Head of caudate nucleus (tissue), 42 donors: ENCODE measurements around the gene GNL2.
"Not testable (repeated sequence)": the region's sequence is repeated elsewhere in the genome, so short reads cannot be mapped to it uniquely, and the experiment has no call there.

ENCODE experiments used
- DNase-seq, 42 donors: peaks; one replicate each; pipeline versions ENCODE4 v3.0.0 to v3.0.0-alpha.2; 2020 to 2021; ENCODE audit warnings: mixed read lengths in 7 of 42
- intact Hi-C: fragments of 100-400 bp; cut with DNase I; formaldehyde crosslinking; loops from one replicate; pipeline ENCODE4 v1.15.0; 2022

The GNL2 gene

DNA sequence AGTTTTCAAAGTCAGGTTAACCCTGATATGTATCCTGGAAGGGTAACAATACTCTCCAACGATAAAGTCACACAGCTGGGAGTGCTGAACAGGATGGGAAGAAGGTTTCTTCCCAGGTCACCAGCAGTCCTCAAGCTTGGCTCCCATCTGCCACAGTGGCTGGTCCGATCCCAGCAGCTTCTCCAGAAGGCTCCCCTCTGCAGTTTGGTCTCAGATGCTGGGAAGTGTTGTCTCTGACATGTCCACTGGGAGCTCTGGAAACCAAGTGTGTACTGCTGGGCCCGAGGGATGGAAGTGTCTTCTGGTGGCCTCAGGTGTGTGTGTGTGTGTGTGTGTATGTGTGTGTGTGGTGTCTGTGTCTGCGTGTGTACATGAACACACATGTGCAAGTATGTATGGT, 16.4 kb upstream of the GNL2 start:
- DNase-seq, result no peak
- intact Hi-C loops, result no loop called here

DNA sequence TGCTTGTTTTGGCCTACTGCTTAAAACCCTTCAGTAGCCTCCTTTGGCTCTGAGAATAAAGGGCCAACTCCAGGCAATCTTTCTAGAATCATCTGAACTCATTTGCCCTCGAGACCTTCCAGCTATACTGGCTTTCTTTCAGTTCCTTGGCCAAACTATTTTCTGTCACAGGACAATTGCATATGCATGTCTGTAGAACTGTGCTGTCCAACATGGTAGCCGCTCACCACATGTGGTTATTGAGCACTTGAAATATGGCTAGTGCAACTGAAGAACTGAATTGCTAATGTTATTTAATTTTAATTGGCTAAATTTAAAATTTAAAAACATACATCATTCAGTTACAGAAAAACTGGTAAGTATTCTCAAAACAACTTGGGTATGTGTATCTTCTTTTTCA, 14.3 kb upstream of the GNL2 start:
- intact Hi-C loops, result loop anchor here (10.0 kb wide), 1 partner anchor 255 kb away; no protein-coding TSS in a partner anchor
- no peak for DNase-seq

DNA sequence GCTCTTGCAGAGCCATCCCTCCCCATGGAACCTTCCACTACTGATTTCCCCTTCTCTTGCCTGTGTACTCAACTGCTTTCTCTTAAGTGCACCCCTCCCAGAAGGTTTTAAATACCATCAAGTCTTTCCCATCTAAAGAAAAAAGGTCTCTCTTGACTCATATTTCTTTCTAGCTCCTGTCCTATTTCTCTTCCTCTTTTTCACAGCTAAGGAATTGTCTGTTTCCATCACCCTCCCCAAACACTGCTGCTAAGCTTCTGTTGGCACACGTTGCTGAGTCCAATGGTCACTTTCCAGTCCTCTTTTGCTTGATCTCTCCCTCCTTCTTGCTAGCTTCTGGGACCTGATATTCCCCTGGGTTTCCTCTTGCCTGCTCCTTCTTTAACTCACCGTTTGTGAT, 13.3 kb upstream of the GNL2 start:
- intact Hi-C loops, result loop anchor here (10.0 kb wide), 1 partner anchor 256 kb away; no protein-coding TSS in a partner anchor
- no peak for DNase-seq

DNA sequence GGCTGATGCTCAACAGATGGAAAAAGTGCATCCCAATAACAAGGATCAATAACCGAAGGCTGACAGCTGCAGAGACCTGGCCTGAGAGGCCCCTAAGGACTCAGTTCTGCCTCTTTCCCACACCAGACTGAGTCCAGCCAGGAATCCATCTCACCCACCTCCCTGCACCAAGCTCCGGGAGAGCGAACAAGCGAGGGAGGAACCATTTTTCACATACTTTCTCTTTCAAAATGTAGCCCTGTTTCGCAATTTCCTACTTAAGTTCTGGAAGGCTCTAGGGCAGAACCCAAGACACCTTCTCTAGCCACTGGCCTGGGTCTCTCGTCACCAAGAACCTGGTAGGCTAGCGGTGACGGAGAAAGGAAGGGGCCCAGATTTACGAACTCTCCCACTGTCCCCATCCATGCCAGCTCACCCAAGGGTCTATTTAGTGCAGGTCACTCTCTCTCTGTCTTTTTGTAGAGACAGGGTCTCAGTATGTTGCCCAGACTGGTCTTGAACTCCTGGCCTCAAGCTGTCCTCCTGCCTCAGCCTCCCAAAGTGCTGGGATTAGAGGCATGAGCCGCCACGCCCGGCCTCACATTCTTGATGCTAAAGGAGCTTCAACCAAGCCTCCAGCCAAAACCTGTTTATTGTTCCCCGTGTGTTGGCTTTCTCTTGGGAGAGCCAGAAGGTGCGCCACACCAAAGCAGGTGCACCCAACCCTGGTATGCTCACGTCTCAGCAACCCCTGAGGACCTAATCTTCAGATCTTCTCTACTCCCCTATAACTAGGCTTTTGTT, 10.9 kb upstream of the GNL2 start:
- DNase-seq, result no peak
- intact Hi-C loops, result loop anchor here (10.0 kb wide), 1 partner anchor 258 kb away; no protein-coding TSS in a partner anchor

DNA sequence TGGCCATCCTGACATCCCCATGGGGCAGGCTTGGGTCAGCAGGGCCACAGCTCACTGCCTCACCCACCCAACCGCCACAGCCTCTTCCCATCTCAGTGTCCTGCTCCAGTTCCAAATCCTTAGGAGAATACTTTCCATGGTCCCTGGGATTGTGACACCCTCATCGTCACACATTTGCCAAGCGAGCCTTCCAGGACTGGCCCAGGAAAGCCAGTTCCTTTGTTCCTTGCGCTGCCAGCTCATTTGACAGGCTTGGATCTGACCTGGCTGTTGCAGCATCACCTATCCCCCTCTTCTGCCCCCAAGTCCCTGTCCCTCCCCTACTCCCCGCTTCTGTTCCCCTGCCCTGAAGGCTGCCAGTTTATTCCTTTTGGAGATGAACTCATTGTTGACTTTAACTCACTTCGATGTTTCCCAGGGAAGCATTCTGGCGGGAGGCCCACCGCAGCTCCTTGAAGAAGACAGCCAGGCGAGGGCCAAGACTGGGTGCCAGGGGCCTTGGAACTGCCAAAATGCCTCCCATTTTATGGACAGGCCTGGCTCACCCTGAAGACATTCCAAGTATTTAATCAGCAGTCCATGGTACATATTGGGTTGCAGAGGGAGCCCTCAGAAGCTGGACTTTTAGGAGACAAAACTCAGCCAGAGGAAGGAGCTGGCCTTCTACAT, 10.2 kb upstream of the GNL2 start:
- no peak for DNase-seq
- intact Hi-C loops, result loop anchor here (10.0 kb wide), 1 partner anchor 259 kb away; no protein-coding TSS in a partner anchor

DNA sequence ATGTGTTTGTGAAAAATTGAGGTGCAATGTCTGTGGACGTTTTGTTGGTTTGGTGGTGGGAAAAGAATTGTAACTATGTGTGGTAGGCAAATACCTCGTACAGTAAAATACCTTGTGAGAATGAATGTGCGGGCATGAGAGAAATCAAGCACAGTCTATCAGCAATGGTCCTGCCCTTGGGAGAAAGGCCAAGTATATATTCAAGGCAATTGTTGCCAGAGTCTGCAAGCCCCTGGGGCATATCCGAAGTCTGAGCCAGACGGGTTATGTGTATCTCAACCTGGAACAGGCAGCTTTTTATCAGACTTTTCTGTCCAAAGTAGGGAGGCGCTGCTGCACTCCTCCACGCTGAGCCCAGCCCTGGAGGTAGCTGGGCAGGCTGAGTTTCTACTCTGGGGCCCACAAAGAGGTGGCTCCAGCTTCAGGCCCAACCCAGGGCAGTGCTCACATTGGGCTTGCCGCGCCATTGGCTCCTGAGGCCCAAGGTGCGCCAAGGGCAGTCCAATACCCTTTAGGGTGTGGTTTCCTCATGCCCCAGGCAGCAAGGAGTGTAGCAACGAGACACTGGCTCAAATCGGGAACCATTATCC, 9.4 kb upstream of the GNL2 start:
- DNase-seq, result no peak
- intact Hi-C loops, result loop anchor here (10.0 kb wide), 1 partner anchor 260 kb away; no protein-coding TSS in a partner anchor

DNA sequence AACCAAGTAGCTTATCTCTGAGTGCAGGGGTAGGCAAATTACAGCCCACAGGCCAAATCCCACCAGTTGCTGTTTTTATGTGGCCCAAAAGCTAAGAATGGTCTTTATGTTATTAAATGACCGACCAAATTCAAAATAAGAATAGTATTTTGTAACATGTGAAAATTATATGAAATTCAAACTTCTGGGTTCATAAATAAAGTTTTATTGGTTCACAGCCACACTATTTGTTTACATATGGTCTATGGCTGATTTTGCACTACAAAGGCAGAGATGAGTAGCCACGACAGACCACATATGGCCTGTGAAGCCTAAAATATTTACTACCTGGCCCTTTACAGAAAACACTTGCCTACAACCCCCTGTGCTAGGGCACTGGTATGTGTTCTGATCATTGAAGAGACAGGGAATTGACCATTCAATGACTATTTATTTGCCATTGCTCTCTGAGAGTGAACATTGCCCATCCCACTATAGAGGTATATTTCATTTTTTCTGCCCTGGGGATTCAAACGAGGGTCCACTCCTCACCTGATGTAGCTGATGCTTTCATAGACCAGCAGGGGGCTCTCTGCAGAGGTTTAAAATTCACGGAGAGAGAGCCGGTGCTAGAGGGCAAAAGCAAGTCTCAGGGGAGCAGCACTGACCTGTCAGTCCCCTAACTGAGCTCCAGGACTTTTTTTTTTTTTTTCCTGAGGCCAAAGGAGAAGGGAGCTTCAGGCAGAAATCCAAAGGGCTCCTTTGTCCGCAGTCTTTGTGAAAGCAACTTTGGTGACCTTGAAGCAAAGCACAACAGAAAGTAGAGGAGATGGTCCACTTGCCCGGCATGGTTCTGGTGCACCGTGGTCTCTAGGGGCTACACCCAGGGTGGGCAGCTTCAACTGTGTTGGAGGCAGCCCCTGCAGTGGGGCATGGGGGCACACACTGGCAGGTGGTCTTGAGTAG, 7.3 kb upstream of the GNL2 start:
- peak in 25 of 42 donors; percentile 15 to 66 (median 34) for DNase-seq
- intact Hi-C loops, result loop anchor here (10.0 kb wide), 1 partner anchor 262 kb away; no protein-coding TSS in a partner anchor

DNA sequence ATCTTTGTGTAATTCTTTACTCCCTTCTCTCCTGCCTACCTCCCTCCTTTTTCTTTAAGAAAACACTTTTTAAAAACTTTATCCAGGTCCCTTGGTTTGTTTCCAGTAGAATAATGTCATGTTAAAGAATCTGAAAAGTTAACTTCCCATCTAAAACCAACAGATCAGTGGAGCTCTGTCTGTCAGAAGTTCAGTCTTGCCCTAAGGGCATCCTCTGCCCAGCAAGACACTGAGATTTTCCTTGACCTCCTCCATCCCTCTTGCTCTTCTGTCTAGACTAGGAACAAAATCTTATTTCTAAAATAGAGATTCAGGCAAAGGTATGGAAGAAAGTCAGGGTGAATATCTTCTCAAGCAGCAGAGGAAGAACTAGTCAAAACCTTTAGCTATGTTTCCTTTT, 5.7 kb upstream of the GNL2 start:
- intact Hi-C loops, result loop anchor here (10.0 kb wide), 1 partner anchor 263 kb away; no protein-coding TSS in a partner anchor
- no peak for DNase-seq

DNA sequence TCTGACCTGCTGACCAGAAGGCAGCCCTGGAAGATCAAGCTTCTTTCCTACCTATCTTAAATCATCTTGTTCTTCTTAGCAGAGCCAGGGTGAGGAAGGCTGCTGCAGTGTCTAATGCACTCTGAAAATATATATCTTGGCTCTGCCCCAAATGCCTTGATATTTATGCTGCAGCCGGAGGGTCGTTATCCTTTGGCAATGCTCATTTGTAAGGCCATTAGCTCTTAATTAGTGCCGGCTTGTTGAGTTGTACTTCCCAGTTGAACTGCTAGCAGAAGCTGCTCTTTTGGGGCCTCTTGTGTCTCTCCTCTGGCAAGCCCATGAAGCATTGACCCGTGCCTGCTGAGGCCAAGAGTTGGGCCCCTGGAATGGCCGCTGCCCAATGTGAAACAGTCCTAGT, 4.2 kb upstream of the GNL2 start:
- intact Hi-C loops, result loop anchor here (5.0 to 10.0 kb wide), 4 partner anchors 43 to 265 kb away; partner anchors contain the start of gene DNALI1
- no peak for DNase-seq

DNA sequence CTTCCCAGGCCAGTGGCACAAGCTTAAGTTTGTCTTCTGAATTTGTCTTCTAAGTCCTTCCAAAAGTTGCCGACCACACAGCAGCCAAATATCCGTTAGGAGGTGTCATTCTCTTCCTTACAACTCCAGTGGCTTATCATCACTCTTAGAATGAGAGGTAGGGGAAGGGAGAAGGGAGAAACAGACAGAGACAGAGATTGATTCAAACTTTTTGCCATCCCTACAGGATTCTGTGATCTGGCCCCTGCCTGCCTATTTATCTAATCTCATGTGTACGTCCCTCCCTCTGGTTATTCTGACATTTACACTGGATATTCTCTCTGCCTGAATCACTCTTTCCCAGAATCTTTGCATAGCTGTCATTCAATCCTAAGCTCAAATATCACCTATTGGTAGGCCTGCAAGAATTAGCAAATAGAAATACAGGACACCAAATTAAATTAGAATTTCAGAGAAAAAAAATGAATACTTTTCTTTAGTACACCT, 488 bp upstream of the GNL2 start:
- DNase-seq, result no peak
- intact Hi-C loops, result loop anchor here (5.0 kb wide), 3 partner anchors 39 to 86 kb away; partner anchors contain the start of gene DNALI1

DNA sequence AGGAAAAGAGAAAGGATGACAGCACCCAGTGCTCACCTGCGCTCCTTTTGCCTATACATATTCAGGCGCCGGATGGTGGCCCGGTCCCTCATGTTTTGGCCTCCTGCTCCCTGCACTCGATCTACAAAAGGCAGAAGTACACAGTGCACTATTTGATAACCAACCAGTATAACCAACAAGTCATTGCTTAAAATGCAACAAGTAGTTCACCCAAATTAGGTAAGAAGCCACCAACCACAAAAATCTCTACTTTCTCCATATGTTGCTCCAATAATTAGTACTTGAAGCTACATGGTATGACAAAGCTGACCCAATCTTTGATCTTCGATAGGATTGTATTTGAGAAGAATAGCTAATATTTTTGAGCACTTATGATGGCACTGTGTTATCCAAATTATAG, 2.0 kb downstream of the GNL2 start:
- intact Hi-C loops, result no loop called here
- DNase-seq, result no peak

DNA sequence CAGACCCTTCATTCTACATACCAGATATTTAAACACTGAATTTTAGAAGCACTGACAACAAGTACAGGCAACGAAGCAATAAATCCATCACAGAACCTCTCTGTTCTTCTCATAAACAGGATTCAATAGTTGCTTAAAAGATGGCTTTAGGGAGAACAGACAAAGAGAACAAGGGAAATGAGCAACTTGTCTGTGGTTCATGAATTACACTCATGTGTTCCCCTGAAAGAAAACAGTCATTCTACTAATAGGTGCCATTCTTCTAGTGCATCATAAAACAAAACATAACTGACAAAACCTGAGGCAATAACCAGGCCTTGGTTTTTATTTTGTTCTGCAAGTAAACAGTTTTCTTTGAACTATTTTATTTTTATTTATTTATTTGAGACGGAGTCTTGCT, 6.8 kb downstream of the GNL2 start:
- DNase-seq, result no peak
- intact Hi-C loops, result no loop called here

DNA sequence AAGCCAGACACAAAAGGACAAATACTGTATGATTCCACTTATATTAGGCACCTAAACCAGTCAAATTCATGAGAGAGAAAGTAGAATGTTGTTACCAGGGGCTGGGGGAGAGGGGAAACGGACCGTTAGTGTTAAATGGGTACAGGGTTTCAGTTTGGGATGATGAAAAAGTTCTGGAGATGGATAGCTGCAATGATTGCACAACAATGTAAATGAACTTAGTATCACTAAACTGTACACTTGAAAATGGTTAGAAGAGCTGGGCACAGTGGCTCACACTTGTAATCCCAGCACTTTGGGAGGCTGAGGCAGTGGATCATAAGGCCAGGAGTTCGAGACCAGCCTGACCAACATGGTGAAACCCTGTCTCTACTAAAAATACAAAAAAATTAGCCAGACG, 11.2 kb downstream of the GNL2 start:
- intact Hi-C loops, DNase-seq: not testable (repeated sequence)

DNA sequence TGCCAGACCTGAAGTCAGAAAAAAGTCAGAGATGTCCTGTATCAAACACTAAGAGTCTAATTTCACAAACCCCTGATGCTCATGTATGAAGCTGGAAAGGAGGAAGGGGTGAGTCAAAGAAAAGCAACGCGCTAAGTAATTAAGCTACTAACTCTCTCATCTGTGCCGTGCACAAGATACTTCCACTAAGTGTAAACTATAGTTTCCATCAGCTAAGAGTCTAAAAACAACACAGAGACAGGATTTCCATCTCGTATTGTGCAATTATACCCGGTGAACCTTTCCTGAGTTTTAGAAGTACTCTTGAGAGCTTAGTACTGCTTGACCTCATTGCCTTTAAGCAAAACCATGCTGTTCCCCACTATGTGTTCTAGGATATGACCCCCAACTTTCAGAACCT, 20.0 kb downstream of the GNL2 start:
- DNase-seq, result no peak
- intact Hi-C loops, result no loop called here

DNA sequence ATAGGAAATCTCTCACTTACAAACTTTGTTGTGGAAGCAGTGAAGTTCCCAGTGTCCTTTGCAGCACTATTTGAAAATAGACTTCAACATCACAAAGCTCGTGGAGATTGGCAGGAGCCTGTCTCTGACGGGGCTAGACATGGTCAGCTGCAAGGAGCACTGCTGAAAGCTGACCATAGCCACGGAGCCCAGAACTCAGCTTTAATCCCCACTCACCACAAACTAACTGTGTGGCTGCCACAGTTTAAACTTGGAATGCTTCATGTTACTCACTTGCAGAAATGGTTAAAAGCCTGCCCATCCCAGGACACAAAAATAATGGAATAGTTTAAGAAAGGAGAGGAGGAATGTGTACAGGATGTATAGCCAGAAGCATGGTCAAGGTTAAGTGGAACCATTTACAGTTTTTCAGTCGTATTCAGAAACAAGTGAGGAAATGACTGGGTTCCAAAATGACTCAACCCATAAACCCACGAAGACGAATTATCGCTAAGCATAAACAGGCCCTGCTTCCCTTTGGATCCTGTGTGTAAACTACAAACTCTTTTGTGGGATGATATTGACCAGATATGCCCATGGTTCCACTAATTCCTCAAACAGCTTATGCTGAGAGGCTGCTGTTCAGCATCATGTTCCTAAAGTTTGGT, 20.8 kb downstream of the GNL2 start:
- no peak for DNase-seq
- intact Hi-C loops, result no loop called here

DNA sequence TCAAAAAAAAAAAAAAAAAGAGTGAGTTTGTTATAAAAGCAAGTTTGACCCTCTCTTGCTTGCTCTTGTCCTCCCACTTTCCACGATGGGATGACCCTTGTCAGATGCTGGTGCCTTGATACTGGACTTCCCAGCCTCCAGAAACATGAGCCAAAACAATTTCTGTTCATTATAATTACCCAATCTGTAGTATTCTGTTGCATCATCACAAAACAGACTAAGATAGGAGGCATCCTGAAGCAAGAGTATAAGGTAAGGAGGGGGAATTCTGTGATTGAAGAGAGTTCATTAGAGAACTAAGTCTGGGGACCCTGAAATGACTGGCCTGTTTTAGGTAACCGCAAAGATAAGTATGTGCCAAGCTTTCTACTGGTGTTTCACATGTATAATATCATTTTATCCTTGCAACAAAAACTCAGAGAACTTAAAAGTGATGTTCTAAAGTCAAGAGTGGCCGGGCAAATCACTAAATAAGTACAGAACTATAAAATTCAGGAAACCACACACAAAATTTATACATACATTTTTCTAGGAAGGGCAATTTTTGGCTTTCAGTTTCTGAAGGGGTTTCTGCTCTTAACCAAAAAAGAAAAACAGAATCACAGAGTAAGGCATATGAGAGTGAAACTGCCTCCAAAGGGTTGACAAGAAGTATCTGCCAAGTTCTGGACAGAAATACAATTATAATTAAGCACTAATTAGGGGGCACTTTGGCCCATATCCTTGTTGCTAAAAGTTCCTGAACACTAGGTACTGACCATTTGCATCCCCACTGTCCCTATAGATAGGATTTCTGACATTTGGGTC, 25.0 kb downstream of the GNL2 start:
- intact Hi-C loops, result no loop called here
- no peak for DNase-seq

DNA sequence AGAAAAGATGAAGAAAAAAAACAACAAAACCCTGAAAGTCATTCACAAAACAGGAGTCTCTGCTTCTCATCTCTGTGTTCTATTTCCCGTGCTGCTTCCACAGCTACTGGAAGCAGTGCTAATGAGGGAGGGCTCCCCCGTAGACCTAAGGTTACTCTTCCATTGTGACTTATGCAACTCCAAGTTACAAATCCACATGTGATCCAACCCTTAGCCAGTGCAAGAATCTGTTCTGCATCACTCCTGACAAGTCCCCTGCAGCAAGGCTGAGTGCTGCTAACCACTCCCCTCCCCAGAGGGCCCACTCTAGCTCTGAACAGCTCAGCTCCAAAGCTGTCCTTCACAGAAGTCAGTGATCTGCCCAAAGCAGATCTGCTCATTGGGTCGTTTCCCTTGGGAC, 28.7 kb downstream of the GNL2 start:
- intact Hi-C loops, result no loop called here
- DNase-seq, result no peak
